ENCODE measurements around the gene MUC5AC.

MUC5AC gene

DNA sequence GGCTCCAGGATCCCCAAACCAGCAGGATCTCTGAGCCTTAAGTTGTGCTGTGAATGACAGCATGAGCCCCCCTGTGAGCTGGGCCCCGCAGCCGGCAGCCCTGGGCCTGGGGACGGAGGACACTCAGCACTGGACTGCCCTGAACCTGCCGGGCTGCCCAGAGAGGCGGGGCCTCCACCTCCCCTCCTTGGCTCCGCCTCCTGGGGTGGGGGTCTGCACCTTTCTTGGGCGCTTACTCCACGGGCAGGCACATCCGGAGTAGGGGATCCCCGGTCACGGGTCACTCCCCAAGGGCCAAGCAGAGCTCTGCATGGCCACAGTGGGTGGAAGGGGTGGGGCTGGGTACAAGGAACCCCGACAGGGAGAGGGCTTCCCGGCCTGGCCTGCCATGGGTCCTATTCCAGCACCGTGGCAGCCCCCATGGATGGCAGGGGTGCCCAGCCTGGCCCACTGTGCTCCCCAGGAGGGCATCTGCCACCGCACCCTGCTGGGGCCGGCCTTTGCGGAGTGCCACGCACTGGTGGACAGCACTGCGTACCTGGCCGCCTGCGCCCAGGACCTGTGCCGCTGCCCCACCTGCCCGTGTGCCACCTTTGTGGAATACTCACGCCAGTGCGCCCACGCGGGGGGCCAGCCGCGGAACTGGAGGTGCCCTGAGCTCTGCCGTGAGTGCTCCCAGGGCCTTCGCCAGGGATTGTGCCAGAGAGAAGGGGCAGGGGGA lies 70.5 kb downstream of the MUC5AC start:
- no peak for DNase-seq

DNA sequence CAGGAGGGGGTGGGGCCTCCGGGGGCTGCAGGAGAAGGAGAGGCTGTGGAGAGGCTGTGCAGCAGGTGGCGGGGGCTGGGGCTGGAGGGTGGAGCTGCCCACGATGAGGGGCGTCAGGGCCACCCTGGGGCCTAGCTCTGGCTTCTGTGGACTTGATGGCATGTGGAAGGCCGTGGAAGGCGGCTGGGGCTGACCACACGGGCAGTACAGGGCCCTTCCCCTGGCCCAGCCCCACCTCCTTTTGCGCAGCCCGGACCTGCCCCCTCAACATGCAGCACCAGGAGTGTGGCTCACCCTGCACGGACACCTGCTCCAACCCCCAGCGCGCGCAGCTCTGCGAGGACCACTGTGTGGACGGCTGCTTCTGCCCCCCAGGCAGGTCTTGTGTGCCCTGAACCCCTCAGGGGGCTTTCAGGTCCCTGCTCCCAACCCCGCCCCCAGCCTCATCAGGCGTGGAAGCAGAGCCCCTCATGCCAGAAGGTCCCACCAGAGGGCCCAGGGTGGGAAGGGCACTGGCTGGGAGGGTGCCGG lies 71.2 kb downstream of the MUC5AC start:
- DNase-seq, result no peak

DNA sequence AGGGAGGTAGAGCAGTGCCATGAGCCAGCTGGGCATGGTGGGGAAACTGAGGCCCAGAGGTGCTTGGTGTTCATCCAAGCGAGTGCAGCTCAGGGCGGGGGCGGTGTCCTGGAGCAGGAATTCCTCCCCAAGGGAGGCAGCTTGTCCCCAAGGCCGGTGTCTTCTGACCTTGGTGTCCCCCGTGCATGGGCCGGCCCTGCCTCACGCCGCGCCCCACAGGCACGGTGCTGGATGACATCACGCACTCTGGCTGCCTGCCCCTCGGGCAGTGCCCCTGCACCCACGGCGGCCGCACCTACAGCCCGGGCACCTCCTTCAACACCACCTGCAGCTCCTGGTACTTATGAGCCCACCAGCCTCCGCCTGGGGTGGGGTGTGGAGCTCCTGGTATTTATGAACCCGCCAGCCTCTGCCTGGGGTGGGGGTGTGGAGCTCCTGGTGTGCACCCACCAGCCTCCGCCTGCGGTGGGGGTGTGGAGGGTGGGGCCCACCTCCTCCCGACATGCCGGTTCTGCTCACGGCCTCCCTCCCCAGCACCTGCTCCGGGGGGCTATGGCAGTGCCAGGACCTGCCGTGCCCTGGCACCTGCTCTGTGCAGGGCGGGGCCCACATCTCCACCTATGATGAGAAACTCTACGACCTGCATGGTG lies 71.8 kb downstream of the MUC5AC start:
- DNase-seq, result no peak

DNA sequence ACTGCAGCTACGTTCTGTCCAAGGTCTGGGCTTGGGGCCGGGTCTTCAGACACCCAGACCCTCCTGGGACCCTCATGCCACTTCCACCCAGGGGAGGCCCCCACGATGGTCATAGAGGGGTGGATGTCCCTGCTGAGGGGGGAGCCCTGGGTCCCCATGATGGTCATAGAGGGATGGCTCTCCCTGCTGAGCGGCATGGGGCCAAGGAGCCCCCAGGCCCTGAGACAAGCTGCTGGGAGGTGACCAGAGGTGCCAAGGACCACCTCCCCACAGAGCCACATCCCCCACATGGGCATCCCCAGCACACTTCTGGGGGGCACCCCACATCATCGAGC lies 72.3 kb downstream of the MUC5AC start:
- no peak for DNase-seq

DNA sequence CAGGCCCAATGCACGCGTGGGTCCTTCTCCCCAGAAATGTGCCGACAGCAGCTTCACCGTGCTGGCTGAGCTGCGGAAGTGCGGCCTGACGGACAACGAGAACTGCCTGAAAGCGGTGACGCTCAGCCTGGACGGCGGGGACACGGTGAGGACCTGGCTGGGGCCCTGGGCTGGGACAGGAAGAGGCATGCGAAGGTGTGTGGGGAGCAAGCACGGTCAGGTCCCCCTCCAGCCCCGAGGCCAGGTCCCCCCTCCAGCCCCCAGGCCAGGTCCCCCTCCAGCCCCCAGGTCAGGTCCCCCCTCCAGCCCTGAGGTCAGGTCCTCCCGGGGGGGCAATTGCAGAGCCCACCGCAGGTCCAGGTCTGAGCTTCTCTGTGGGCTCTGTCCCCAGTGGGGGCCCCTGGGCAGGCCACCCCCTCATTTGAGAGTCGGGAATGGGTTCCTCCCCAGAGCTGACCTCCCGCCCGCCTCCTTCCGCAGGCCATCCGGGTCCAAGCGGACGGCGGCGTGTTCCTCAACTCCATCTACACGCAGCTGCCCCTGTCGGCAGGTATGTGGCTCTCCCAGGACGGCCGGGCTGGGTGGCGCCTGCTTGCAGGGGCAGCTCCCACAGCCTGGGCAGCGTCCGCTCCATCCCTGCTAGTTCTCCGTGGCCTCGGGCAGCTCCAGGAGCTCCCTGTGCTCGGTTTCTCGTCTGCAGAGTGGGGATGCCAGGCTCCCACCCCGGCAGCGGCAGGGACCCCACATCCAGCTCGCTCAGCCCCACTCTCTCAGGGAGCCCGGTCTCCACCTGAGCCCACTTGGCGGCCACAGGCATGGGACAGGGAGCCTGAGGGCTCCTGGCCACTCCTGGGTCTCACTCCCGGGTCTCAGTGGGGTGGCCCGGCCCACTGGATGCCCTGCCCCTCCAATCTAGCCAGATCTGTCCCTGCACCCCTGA lies 73.0 kb downstream of the MUC5AC start:
- no peak for DNase-seq

DNA sequence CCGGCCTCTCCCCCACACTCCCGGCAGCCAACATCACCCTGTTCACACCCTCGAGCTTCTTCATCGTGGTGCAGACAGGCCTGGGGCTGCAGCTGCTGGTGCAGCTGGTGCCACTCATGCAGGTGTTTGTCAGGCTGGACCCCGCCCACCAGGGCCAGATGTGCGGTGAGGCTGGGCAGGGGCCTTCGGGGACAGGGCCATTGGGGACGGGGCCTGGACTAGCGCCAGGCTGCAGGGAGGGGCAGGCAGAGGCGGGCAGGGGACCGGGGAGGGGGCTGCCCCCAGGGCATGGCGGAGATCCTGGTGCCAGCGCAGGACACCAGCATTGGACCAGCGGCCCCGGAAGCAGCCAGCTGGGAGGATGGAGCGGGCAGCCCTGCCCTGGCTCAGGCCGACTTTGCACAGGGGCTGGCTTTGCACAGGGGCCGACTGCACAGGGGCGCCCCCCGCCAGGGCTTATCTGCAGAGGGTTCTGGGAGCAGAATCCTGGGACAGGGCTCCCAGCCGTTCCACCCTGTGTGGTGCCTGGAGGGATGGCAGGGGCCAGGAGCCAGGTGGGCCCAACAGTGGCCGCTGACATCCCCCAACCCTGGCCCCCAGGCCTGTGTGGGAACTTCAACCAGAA lies 73.8 kb downstream of the MUC5AC start:
- DNase-seq, result no peak

DNA sequence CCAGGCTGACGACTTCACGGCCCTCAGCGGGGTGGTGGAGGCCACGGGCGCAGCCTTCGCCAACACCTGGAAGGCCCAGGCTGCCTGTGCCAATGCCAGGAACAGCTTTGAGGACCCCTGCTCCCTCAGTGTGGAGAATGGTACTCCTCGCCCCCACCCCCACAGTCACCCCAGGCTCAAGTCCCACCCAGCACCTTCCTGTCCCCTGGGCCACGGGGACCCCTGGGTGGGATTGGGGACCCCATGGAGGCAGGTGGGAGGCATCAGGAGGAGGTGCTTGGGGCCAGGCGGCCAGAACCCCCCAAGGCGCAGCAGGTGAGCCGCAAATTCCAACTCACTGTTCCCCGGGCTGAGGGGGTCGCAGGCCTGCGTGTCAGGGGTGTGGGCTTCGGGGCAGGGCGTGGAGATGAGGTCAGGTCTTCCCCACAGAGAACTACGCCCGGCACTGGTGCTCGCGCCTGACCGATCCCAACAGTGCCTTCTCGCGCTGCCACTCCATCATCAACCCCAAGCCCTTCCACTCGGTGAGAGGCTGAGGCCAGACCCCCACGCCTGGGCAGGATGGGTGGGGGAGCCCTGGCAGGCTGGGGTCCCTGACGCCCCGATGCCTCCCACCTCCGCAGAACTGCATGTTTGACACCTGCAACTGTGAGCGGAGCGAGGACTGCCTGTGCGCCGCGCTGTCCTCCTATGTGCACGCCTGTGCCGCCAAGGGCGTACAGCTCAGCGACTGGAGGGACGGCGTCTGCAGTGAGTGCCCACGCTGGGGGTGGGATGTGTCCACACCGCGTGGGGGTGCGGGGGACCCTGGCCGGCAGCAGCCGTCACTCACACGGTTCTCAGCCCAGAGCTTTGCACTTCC lies 74.5 kb downstream of the MUC5AC start:
- DNase-seq, result no peak

DNA sequence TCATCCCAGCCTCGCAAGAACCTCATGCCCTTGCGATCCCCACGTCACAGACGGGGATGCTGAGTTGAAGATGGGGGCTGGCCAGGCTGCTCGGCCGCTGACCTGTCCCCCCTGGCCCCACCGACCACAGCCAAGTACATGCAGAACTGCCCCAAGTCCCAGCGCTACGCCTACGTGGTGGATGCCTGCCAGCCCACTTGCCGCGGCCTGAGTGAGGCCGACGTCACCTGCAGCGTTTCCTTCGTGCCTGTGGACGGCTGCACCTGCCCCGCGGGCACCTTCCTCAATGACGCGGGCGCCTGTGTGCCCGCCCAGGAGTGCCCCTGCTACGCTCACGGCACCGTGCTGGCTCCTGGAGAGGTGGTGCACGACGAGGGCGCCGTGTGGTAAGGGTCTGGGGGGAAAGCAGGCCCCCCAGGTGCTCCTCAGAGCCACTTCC lies 75.1 kb downstream of the MUC5AC start:
- no peak for DNase-seq

DNA sequence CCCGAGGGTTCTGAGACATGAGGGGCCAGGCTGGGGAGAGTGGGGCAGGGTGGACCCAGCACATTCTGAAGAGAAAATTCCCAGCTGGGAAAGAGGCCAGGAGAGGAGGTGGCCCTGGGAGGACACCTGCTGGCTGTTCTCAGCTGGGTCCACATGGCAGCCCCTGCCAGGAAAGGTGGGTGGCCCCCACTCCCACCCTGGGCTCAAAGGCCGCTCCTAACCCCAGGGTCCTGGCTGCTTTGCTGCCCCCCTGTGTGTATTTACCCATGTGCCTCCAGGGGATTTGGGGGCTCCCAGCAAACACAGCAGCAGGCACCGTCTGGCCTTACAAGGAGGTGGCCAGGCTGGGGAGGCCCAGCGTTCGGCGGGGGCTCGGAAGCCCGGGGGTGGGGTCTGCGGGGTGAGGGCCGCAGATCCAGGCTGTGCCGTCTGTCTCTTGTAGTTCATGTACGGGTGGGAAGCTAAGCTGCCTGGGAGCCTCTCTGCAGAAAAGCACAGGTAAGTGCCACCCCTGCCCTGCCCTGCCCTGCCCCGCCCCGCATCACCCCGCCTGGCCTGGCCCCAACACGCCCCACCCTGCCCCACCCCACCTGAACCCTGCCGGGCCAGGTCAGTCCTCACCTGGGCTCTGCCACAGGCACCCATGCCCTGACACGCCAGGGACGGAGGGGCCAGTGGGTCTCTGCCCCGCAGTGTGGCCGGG lies 75.7 kb downstream of the MUC5AC start:
- no peak for DNase-seq

DNA sequence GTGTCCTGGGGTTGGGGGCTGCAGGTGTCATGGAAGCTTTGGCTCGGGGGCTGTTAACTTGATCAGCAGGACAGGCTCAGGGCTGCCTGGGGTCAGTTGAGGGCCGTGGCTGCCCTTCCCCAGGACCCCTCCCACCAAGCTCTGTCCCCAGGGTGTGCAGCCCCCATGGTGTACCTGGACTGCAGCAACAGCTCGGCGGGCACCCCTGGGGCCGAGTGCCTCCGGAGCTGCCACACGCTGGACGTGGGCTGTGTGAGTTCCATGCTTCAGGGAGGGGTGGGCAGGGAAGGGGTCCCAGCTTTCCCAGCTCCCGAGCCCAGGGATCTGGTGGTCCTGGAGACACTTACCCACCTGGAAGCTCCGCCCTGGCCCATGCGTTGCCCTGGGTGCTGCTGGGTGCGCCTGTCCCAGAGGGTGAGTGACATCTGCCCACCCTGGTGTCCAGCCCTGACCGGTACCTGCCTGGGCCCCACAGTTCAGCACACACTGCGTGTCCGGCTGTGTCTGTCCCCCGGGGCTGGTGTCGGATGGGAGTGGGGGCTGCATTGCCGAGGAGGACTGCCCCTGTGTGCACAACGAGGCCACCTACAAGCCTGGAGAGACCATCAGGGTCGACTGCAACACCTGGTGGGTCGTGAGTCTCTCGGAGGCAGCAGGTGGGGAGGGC lies 76.4 kb downstream of the MUC5AC start:
- no peak for DNase-seq

DNA sequence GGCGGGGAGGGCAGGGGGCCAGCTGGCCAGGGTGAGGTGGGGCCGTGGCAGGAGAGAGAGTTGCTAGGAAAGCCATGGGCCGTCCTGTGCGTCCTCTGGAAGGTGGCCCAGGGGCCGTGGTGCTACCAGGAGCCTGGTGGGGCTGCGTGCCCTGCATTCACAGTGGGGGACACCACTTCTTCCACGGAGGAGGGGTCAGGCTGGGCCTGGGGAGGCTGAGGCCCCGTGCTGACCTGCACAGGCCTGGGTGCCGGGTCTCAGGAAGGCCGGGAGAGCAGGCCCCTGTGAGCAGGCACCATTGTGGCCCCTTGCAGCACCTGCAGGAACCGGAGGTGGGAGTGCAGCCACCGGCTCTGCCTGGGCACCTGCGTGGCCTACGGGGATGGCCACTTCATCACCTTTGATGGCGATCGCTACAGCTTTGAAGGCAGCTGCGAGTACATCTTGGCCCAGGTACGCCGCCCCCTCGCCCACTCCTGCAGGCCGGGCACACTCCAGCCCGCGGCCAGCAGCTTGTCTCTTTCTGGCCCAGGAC lies 77.1 kb downstream of the MUC5AC start:
- no peak for DNase-seq

DNA sequence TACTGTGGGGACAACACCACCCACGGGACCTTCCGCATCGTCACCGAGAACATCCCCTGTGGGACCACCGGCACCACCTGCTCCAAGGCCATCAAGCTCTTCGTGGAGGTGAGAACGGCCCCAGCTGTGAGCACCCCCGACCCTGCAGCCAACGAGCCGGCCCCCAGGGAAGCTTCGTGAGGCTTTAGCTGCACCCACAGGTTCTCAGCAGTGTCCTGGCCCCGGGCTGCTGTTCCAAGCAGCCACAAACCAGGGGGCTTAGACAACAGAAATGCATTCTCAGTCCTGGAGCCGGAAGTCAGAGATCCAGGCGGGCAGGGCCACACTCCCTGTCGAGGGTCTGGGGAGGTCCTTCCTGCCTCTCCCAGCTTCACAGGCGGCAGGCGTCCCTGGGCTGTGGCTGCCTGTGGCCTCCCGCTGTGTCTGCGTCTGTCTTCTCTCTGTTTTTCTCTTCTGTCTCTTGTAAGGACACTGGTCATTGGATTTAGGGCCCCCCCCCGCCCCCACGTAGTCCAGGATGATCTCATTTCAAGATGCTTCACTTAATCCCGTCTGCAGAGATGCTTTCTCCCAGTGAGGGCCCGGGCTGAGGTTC lies 77.7 kb downstream of the MUC5AC start:
- no peak for DNase-seq

DNA sequence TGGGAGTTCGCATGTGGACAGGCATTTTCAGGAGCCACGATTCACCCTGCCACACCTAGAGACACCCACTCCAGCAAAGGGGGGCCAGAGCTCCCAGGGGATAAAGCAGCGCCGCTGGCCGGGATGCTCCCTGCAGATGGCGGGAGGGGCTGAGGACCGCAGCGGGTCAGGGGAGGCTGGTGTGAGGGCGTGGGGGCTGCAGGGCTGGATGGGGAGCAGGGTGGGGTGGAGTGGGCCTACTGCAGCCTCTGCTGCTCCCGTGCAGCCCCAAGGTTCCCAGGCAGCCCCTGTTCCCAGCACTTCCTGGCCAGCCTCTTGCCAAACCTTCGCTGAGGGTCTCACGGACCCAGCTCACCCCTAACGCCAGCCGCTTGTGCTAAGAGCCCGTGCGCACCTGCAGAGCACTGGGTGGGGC lies 78.2 kb downstream of the MUC5AC start:
- no peak for DNase-seq

DNA sequence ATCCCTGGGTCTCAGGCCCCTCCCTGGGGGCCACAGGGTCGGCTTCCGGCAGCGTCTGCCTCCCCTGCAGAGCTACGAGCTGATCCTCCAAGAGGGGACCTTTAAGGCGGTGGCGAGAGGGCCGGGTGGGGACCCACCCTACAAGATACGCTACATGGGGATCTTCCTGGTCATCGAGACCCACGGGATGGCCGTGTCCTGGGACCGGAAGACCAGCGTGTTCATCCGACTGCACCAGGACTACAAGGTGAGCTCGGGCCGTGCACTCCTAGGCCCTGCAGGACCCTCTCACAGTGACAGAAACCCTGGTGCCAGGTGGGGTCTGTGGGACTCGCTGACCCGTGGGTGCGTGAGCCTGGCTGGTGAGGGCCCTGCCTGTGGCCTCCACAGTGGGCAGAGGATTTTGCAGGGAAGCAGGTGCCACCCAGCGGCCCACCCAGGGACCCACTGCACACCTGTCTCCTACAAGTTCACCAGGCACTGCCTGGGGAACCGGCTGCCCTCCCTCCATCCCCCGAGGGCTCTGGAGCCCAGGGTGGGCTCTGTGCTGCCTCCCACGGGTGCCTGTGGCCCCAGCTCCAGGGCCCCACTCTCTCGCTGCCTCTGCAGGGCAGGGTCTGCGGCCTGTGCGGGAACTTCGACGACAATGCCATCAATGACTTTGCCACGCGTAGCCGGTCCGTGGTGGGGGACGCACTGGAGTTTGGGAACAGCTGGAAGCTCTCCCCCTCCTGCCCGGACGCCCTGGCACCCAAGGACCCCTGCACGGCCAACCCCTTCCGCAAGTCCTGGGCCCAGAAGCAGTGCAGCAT lies 78.8 kb downstream of the MUC5AC start:
- no peak for DNase-seq

DNA sequence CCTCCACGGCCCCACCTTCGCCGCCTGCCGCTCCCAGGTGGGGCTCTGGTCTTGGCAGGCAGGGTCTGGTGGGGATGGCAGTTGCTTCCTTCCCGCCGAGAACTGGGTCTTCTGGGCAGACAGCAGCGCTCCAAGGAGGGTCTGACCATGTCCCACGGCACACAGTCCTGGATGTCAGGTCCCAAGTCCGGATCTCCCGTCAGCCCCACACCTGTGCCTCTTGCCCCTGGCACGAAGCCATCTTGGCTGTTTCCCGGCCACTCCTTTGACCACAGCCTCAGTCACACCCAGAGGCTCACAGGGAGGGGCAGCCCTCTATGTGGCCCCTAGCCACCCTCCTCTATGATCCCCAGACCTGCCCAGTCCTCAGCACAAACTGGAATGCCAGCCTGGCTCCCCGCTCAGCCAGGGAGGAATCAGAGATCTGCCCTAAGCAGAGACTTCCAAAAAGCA lies 79.4 kb downstream of the MUC5AC start:
- DNase-seq, result no peak

DNA sequence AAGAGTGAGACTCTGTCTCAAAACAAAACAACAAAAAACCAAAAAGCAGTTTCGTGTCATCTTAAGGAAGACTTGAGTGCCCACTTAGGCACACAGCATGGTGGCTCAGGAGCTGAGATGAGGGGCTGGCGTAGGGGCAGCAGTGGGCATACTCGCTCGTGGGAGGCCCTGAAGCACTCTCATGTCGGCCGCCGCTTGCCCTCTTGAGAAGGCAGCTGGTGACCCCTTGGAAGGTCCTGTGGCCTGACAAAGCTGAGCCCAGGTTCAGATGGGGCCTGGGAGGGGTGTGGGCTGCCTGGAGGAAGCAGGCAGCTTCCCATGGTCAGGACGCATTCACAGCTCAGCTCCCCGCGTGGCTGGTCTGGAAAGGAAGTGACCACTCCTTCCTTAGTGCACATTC lies 80.1 kb downstream of the MUC5AC start:
- no peak for DNase-seq

DNA sequence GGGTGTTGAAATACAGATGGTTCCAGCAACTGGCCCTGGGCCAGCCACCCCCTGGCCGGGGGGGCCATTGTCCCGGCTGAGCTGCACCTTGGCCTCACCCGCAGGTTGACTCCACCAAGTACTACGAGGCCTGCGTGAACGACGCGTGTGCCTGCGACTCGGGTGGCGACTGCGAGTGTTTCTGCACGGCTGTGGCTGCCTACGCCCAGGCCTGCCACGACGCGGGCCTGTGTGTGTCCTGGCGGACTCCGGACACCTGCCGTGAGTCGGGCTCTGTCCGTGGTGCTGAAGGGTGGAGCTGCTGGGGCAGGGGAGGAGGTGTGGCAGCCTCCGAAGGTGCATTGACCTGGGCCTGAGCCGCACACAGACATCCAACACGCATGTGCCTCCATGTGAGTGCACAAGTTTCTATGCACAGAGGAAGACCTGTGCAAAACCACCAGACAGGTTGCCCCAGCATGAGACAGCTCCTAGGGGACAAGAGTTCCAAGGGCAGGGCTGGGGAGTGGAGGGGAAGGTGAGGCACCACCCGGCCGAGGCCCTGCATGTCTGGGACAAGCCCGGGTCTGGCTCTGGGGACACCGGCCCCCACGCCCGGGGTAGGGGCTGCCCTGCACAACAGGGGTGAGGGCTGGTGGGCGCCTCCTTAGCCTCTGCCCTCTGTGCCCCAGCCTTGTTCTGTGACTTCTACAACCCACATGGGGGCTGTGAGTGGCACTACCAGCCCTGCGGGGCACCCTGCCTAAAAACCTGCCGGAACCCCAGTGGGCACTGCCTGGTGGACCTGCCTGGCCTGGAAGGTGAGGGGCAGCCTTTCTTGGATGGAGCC lies 81.2 kb downstream of the MUC5AC start:
- no peak for DNase-seq
